ENCODE results near the gene PAOX.

GRCh38 chr10:133351408-133352318 lies 27.4 kb upstream of the PAOX start:
- no peak for TF ChIP-seq CTCF (IDR thresholded peaks at IDR 0.05)
- no peak for TF ChIP-seq POLR2A (IDR thresholded peaks at IDR 0.05)
- TF ChIP-seq EP300 (IDR thresholded peaks at IDR 0.05): no peak
